GM19238 (cell line): ENCODE measurements around the gene FAM168B.

Experiments used
- DNase-seq: peaks from one replicate; pipeline ENCODE4 v3.0.0; 2011; ENCODE audit warnings: low spot score; ENCODE audit not compliant: insufficient read length

Gene FAM168B

DNA sequence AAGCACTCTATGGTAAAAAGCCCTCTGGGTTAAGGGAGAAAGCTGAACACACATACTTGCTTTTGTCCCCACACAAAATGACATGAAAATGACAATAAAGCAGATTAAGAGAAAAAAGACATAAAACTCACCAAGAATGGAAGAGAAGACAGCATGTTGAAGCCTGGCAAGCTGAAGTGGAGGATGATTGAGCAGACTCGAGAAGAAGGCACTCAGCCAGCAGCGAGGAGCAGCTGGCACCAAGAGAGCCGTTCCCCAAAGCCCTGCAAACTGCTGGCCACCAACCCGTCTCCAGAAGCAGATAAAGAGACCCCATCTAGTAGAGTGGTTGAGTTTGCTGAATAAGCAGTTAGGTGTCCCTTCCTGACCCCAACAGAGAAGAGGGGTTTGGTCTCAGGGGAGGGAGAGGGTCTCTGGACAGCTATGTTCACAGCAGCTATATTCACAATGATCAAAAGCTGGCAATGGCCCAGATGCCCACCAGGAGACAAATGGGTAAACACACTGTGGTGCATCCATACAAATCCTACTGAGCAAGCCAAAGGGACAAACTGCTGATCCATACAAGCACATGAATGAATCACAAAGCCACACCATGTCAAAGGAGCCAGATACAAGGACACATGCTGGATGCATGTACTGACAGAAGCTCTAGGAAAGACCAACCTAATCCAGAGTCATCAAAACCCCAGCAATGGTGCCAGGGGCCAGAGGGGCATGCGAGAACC, 36.9 kb downstream of the FAM168B start:
- DNase-seq = no peak

- DNase-seq = no peak
Observed at GRCh38 chr2:131055169-131056065, 37.8 kb downstream of the FAM168B start.

GRCh38 chr2:131054488-131054887, 38.8 kb downstream of the FAM168B start:
- no peak for DNase-seq

DNA sequence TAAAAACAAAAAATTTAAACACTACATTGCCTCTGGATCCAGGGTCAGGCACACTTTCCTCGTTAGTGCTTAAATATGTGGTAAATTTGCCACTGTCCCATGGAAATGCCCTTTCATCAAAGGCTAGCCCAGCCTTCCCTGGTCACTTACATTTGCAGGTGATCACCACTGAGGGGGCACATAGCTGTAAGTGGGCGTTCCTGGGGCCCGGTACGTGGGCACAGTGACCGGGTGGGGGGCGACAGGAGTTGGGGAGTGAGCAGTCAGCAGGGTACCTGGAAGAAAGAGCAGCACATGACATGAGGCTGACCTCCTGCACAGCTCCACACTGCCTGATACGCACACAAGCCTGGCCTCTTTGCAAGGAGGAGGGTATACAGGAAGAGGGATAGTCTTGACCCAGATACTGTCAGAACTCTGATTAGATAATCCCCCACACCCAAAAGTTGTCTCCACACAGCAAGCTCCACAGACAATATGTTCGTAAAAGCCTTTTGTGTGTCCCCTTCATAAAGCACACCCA, 40.5 kb downstream of the FAM168B start:
- DNase-seq = no peak

DNA sequence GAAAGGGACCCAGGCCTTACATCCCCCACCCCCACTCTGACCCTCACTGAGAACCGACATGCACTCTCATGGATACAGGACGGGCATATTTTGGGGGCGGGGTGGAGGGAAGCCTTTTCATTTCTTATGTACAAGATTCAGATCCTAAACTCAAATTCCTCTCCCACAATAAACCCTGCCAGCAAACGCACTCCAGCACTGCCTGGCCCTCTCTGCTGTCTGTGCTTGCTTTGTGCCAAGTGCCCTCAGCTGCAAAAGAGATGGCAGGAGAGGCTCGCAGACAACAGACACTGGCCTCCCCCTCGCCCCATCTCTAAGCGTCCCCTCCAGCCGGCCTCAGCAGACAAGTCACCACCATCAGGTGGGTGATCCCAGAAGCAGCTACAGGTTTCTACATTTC, 42.4 kb downstream of the FAM168B start:
- DNase-seq = no peak

- no peak for DNase-seq
Observed at GRCh38 chr2:131049150-131049718, 44.0 kb downstream of the FAM168B start.

GRCh38 chr2:131048641-131049040, 44.6 kb downstream of the FAM168B start:
- no peak for DNase-seq

GRCh38 chr2:131047920-131048560, 45.2 kb downstream of the FAM168B start:
- DNase-seq = no peak

- DNase-seq = no peak
Observed at GRCh38 chr2:131046918-131047652, 46.2 kb downstream of the FAM168B start.

DNA sequence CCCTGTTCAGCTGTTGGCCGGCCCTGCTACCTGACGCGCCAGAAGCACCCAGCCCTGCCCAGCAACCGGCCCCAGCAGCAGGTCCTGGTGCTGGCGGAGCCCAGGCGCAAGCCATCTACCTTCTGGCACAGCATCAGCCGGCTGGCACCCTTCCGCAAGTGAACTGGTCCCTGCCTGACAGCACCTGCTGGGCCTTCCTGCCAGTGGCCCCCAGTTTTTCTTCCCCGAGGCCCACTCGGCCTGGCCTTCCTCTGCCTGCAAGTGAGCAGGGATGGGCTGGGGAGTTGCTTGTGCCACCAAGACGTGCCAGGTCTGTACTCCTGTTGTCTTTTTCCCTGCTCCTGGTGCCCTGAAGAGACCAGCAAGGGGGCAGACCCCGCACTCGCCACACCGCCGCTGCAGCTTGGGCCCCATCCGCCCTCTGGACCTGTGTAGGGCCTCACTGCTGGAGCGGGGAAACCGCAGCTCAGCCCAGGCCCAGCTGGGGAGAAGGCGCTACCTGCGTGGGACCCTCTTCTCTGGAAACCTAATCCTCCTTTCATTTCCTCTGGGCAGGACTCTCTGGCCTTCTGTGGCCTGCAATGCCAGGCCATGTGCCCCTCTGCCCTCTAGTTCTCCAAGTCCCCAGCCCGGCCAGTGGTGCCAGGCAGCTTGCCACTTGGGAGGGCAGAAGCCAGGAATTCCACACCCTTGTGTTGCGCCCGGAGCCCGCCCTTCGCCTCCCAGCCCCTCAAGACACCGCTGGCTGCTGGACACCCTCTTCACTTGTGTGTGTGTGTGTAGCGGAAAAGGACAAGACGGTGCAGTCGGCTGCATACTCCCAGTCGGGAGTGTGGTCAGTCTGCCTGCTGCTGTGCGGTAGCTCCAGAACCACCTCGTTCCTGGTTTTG, 47.0 kb downstream of the FAM168B start:
- no peak for DNase-seq

DNA sequence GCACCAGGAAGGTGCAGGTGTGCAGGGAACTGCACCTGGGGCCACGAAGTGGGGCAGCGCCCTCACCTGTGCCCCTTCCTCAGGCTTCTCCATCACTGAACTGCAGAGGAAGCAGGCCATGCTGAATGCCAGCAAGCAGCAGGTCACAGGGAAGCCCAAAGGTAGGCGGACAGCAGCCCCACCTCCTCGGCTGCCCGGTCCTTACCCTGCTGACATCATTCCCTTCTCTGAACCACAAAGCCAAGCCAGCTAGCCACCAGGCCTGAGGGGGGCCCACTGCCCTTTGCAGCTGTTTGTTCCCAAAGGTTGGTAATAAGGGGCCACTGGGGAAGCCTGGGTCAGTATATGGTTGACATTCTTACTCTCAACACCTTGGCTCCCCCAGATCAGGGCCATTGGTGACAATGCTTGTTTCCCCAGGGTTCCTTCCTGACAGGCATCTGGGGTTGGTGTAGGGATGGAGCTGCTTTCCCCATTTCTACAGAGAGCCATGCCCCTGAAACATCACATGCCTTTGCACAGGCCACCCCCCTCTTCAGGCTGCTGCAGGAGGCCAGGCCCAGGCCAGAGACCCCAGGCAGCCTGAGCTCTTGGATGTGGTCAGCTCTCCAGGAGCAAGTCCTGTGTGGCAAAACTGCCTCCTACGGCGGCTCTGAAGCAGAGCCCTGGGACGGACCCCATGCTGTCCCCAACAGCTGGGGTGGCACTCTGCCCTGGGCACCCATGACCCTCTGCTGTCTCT, 47.8 kb downstream of the FAM168B start:
- DNase-seq = no peak

DNA sequence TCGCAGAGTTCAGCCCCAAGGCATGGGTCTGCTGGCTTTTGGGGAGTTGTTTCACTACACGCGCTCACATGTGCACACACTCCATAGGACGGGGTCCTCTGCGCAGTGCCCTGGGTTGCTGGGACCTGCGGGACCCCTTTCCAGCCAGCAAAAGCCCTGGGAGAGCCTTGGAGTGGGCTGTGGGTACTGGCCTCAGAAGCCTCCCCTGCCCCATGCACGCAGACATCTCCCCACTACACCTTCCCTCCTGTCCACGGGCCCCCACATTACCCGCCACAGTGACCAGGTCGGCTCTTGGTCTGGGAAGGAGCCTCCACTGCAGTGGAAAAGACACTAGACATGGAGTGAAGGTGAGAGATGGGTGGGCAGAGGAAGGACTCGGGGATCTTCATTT, 48.5 kb downstream of the FAM168B start:
- no peak for DNase-seq

DNA sequence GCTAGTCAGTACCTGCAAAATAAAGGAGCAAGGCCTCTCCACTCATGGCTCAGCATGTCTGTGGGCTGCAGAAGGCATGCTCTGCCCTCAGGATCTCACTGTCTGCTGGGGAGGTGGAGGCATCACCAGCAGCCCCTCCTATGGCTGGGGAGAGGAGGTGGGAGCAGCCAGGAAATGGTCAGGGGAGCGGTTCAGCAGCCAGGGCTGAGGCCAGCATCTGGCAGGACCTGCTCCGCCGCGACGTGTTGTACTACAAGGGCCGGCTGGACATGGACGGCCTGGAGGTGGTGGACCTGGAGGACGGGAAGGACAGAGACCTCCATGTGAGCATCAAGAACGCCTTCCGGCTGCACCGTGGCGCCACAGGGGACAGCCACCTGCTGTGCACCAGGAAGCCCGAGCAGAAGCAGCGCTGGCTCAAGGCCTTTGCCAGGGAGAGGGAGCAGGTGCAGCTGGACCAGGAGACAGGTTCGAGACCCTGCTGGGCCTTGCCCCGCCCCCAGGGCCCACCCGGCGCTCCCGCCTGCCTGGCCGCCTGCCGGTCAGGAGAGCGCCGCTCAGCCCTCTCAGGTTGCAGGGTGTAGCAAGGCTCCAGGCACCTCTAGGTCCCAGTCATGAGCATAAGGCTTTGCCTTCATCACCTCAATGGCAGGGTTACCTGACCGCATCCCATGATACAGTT, 49.0 kb downstream of the FAM168B start:
- no peak for DNase-seq

DNA sequence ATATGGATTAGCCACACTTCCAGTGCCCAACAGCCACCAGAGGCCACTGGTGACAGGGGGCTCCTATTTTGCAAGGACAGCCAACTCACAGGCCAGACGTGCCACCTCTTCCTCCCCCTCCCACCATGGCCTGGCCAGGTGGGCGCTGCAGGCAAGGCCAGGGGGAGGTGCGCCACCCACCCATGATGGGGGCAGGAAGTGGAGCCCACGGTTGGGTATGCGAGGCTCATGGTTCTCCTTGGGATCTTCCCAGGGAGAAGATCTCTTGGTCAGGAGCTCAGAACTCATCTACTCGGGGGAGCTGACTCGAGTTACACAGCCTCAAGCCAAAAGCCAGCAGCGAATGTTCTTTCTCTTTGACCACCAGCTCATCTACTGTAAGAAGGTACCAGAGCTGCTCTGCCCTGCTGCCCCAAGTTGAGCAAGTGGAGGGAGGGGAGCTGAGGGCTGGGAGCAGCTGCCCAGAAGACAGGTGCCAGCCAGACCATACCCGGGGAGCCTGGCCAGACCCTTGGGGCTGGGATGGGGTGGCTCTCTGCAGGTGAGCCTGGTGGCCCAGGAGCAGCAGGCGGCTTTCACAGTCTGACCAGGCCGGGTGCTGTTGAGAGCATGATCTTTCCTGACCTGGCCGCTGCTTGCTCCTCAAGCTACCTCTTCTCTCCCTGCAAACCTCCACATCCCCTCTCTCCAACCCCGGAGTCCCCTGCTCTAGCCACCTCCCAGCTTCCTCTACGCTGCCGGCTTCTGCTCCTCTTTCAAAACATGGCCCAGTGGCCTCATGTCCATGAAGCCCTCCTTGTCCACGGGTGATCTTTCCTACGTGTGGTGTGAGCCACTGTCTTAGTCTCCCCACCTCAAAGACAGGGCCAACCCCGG, 49.8 kb downstream of the FAM168B start:
- DNase-seq = no peak

DNA sequence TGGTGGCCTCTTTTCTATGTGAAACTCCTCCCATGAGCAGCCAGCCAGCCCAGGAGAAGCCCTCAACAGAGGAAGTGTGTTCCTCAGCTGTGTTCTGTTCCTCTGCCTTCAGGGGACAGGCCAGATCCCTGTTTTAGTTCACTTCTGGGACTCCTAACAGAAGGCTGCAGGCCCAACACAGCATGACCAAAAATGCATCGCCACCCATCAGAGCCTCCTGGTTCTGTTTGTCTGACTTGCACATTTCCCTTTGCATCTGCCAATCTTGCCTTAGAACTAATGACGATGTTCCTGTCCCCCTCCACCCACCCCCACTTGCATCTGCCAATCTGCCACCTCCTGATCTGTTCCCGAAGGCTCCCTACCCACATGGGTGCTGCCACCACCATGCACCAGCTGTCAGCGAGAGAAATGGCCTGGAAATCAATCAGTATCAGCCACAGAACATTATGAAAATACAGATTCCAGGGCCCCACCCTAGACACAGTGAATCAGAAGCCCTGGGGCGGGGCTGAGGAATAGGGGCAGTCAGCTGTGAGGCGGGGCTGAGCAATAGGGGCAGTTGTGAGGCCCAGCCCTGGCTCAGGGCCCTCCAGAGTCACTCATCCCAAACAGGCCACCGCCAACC, 51.0 kb downstream of the FAM168B start:
- no peak for DNase-seq

- DNase-seq = no peak
Observed at GRCh38 chr2:131041402-131042147, 51.7 kb downstream of the FAM168B start.
